Raji (cell line): ENCODE measurements around the gene MIPOL1.

Experiments
- POLR2A ChIP-seq: IDR thresholded peaks from 2 replicates; pipeline ENCODE4 v1.6.1; 2011; ENCODE audit warnings: low read depth, low read length, control low read depth; ENCODE audit not compliant: insufficient read depth

MIPOL1 gene

GRCh38 chr14:37411079-37411735, 213.5 kb downstream of the MIPOL1 start:
- no peak for TF ChIP-seq POLR2A

GRCh38 chr14:37413050-37413449, 215.3 kb downstream of the MIPOL1 start:
- TF ChIP-seq POLR2A, result no peak

GRCh38 chr14:37413504-37414003, 215.8 kb downstream of the MIPOL1 start:
- TF ChIP-seq POLR2A, result no peak

- no peak for TF ChIP-seq POLR2A
Observed at GRCh38 chr14:37416264-37416663, 218.5 kb downstream of the MIPOL1 start.

- no peak for TF ChIP-seq POLR2A
Observed at GRCh38 chr14:37417151-37417550, 219.4 kb downstream of the MIPOL1 start.

GRCh38 chr14:37417833-37418232, 220.1 kb downstream of the MIPOL1 start:
- TF ChIP-seq POLR2A, result no peak

- TF ChIP-seq POLR2A, result no peak
Observed at GRCh38 chr14:37420622-37421021, 222.9 kb downstream of the MIPOL1 start.

GRCh38 chr14:37422319-37422718, 224.6 kb downstream of the MIPOL1 start:
- no peak for TF ChIP-seq POLR2A

GRCh38 chr14:37422748-37423147, 225.0 kb downstream of the MIPOL1 start:
- no peak for TF ChIP-seq POLR2A

GRCh38 chr14:37428954-37429353, 231.2 kb downstream of the MIPOL1 start:
- no peak for TF ChIP-seq POLR2A

- no peak for TF ChIP-seq POLR2A
Observed at GRCh38 chr14:37429618-37430017, 231.9 kb downstream of the MIPOL1 start.

GRCh38 chr14:37434867-37435266, 237.1 kb downstream of the MIPOL1 start:
- TF ChIP-seq POLR2A, result no peak

GRCh38 chr14:37436519-37436918, 238.8 kb downstream of the MIPOL1 start:
- no peak for TF ChIP-seq POLR2A

GRCh38 chr14:37437490-37437889, 239.8 kb downstream of the MIPOL1 start:
- no peak for TF ChIP-seq POLR2A

- no peak for TF ChIP-seq POLR2A
Observed at GRCh38 chr14:37438444-37438843, 240.7 kb downstream of the MIPOL1 start.

GRCh38 chr14:37443461-37443860, 245.7 kb downstream of the MIPOL1 start:
- no peak for TF ChIP-seq POLR2A

- no peak for TF ChIP-seq POLR2A
Observed at GRCh38 chr14:37447883-37448391, 250.2 kb downstream of the MIPOL1 start.
